PC-3 (cell line): ENCODE data around the gene GATAD2A.

ENCODE experiments used
- EZH2 ChIP-seq: fragments of 300-600 bp; sonication (generic); IDR thresholded peaks from one replicate; pipeline ENCODE4 v1.6.1; 2017; ENCODE audit warnings: antibody characterized with exemption, mild to moderate bottlenecking, low read length; ENCODE audit not compliant: unreplicated experiment
- TF ChIP-seq, protein P1 (sequence below): fragments of 300-600 bp; sonication (generic); conservative IDR thresholded peaks from 2 replicates; pipeline ENCODE4 v1.5.1; 2017; ENCODE audit warnings: antibody characterized with exemption, low read depth, mild to moderate bottlenecking, low read length

GRCh38 chr19:19379527-19379926 lies 25.9 kb upstream of the GATAD2A start:
- TF ChIP-seq, protein P1, sequence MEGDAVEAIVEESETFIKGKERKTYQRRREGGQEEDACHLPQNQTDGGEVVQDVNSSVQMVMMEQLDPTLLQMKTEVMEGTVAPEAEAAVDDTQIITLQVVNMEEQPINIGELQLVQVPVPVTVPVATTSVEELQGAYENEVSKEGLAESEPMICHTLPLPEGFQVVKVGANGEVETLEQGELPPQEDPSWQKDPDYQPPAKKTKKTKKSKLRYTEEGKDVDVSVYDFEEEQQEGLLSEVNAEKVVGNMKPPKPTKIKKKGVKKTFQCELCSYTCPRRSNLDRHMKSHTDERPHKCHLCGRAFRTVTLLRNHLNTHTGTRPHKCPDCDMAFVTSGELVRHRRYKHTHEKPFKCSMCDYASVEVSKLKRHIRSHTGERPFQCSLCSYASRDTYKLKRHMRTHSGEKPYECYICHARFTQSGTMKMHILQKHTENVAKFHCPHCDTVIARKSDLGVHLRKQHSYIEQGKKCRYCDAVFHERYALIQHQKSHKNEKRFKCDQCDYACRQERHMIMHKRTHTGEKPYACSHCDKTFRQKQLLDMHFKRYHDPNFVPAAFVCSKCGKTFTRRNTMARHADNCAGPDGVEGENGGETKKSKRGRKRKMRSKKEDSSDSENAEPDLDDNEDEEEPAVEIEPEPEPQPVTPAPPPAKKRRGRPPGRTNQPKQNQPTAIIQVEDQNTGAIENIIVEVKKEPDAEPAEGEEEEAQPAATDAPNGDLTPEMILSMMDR, result no peak
- TF ChIP-seq EZH2, result no peak
